GM19025 (cell line): ENCODE measurements around the gene B4GALT1.

Experiments
- ATAC-seq: cut with Tn5 transposase; IDR thresholded peaks from one replicate; pipeline ENCODE4 v1.9.1; 2021; ENCODE audit warnings: mild to moderate bottlenecking, low read depth, moderate library complexity; ENCODE audit not compliant: unreplicated experiment

B4GALT1 gene

GRCh38 chr9:33143241-33143661 is 23.9 kb downstream of the B4GALT1 start:
- ATAC-seq, result no peak

- no peak for ATAC-seq
Measured at GRCh38 chr9:33142535-33142934, 24.6 kb downstream of the B4GALT1 start.

GRCh38 chr9:33140401-33141360 is 26.5 kb downstream of the B4GALT1 start:
- ATAC-seq, result peak; percentile 22

GRCh38 chr9:33139421-33140228 is 27.5 kb downstream of the B4GALT1 start:
- ATAC-seq, result no peak

- no peak for ATAC-seq
Measured at GRCh38 chr9:33138768-33139167, 28.4 kb downstream of the B4GALT1 start.

GRCh38 chr9:33137781-33138264 is 29.3 kb downstream of the B4GALT1 start:
- ATAC-seq, result no peak

GRCh38 chr9:33136721-33137670 is 30.1 kb downstream of the B4GALT1 start:
- peak; percentile 33 for ATAC-seq

- no peak for ATAC-seq
Measured at GRCh38 chr9:33135470-33135958, 31.6 kb downstream of the B4GALT1 start.

- ATAC-seq, result no peak
Measured at GRCh38 chr9:33135031-33135461, 32.1 kb downstream of the B4GALT1 start.

GRCh38 chr9:33133186-33133585 is 34.0 kb downstream of the B4GALT1 start:
- ATAC-seq, result no peak

GRCh38 chr9:33131790-33132772 is 35.1 kb downstream of the B4GALT1 start:
- no peak for ATAC-seq

GRCh38 chr9:33130961-33131789 is 36.0 kb downstream of the B4GALT1 start:
- no peak for ATAC-seq

GRCh38 chr9:33129886-33130881 is 37.0 kb downstream of the B4GALT1 start:
- peak; percentile 64 for ATAC-seq

- ATAC-seq, result no peak
Measured at GRCh38 chr9:33129251-33129885, 37.8 kb downstream of the B4GALT1 start.

GRCh38 chr9:33128570-33128969 is 38.6 kb downstream of the B4GALT1 start:
- no peak for ATAC-seq

GRCh38 chr9:33127881-33128280 is 39.3 kb downstream of the B4GALT1 start:
- ATAC-seq, result no peak
